Fibroblast of the aortic adventitia (primary cell): ENCODE data around the gene SPATA13. TPM values are rescaled to one million over a fixed set of nuclear protein-coding genes. Genes with fewer than 3 reads are reported as not detected.
"Not testable (repeated sequence)": the region's sequence is repeated elsewhere in the genome, so short reads cannot be mapped to it uniquely, and the experiment has no call there.

Experiments used
- DNase-seq: peaks from one replicate; pipeline ENCODE4 v3.0.0-alpha.2; 2010; ENCODE audit warnings: low read depth
- H3K4me3 ChIP-seq: 2 replicates; pipeline ENCODE4 v1.5.1; 2011; ENCODE audit warnings: low read depth, mild to moderate bottlenecking, control low read depth, low read length, moderate library complexity
- total RNA-seq: library from RNA; depleted of rRNA; stranded (reverse); fragments of >200 nt; gene quantifications from 2 replicates; pipeline ENCODE4 v1.2.3, GENCODE V29; 2012; ENCODE audit warnings: low replicate concordance
- TF ChIP-seq, protein P1 (sequence below): IDR thresholded peaks from 2 replicates; pipeline ENCODE4 v1.5.1; 2011; ENCODE audit warnings: mild to moderate bottlenecking, low read length, control low read depth, inconsistent platforms; ENCODE audit not compliant: insufficient read depth

SPATA13 gene
- total RNA-seq, 1 donor, result 12.2 TPM

DNA sequence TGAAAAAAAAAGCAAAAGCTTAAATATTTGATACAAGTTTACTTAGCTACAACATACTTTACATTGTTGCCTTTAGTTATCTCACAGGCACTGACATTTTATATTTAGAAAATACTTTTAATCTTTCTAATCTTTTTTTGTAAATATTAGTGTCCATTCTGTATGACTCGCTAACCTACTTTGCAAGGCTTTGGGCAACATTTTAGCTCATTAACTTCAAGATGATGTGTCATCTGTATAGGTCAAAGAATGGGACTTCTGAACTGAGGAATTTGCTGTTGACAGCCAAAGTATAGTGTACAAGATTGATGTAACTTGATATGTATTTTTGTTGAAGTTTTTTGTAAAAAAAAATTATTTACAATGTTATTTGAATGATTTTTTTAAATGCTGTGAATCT, 146.1 kb downstream of the SPATA13 start:
- no peak overlapping the region for H3K4me3 ChIP-seq
- peak; percentile 54 for DNase-seq
- TF ChIP-seq, protein P1, sequence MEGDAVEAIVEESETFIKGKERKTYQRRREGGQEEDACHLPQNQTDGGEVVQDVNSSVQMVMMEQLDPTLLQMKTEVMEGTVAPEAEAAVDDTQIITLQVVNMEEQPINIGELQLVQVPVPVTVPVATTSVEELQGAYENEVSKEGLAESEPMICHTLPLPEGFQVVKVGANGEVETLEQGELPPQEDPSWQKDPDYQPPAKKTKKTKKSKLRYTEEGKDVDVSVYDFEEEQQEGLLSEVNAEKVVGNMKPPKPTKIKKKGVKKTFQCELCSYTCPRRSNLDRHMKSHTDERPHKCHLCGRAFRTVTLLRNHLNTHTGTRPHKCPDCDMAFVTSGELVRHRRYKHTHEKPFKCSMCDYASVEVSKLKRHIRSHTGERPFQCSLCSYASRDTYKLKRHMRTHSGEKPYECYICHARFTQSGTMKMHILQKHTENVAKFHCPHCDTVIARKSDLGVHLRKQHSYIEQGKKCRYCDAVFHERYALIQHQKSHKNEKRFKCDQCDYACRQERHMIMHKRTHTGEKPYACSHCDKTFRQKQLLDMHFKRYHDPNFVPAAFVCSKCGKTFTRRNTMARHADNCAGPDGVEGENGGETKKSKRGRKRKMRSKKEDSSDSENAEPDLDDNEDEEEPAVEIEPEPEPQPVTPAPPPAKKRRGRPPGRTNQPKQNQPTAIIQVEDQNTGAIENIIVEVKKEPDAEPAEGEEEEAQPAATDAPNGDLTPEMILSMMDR, result no peak

- DNase-seq, result no peak
- H3K4me3 ChIP-seq, result no peak overlapping the region
- TF ChIP-seq, protein P1, result no peak
Observed at GRCh38 chr13:24307211-24308067, 146.9 kb downstream of the SPATA13 start.

GRCh38 chr13:24308068-24308445, 147.5 kb downstream of the SPATA13 start:
- no peak for DNase-seq
- TF ChIP-seq, protein P1, result no peak

DNA sequence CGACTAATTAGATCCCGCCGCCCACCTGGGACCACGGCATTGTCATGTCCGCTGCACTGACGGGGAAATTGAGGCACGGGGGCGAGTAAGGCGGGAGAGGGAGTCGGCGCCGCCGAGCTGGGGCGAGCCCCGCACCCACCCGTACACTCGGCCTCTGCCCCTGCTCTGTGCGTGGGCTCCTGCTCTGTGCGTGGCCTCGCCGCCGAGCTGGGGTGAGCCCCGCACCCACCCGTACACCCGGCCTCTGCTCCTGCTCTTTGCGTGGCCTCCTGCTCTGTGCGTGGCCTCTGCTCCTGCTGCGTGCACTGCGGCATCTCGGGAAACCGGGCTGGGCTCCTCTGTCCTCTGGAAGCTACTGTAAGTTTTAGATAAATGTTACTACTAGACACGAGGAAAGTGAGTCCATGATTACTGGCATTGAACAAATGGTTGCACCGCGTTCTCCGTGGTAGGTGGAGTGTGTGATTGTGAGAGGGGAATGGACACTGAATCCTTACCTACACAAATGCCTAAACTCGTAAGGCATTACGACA, 148.0 kb downstream of the SPATA13 start:
- no peak overlapping the region for H3K4me3 ChIP-seq
- TF ChIP-seq, protein P1, result no peak
- no peak for DNase-seq

More at GRCh38 chr13:24308068-24308445, 147.5 kb downstream of the SPATA13 start:
- H3K4me3 ChIP-seq, result no peak overlapping the region

DNA sequence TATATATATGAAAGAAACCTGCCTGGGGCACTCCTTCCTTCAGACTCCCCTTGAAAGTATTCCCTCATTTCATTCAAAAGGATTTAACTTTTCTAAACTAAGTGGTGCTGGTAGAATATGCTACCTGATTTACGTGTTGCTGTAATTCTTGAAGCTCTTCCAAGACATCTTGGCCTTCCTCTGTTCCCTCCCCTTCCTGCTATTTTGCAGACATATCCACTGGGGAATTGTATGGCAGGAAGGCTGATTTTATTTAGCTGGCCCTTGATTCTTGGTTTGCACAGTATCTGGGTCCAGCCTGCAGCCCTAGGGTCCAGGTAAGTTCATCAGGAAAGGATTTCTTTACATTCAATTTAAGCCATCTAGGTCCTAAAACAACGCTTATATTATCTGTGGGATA, 148.8 kb downstream of the SPATA13 start, which contains the start of gene C1QTNF9:
Gene C1QTNF9 (plus strand): TSS at position 281 of the 400 bp plus-strand sequence. CDS start 6,424 bp downstream, outside the sequence.
- DNase-seq, result peak; percentile 28
- not testable (repeated sequence) for H3K4me3 ChIP-seq

- TF ChIP-seq, protein P1, result peak; percentile 40
- DNase-seq, result peak; percentile 27
- H3K4me3 ChIP-seq, result no peak overlapping the region
Observed at GRCh38 chr13:24313439-24313838, 152.9 kb downstream of the SPATA13 start.

- not testable (repeated sequence) for DNase-seq, H3K4me3 ChIP-seq
Observed at GRCh38 chr13:24317835-24318234, 157.3 kb downstream of the SPATA13 start.

- H3K4me3 ChIP-seq, DNase-seq: not testable (repeated sequence)
Observed at GRCh38 chr13:24318878-24319277, 158.4 kb downstream of the SPATA13 start.

- DNase-seq, result not testable (repeated sequence)
Observed at GRCh38 chr13:24319641-24320040, 159.1 kb downstream of the SPATA13 start.

DNA sequence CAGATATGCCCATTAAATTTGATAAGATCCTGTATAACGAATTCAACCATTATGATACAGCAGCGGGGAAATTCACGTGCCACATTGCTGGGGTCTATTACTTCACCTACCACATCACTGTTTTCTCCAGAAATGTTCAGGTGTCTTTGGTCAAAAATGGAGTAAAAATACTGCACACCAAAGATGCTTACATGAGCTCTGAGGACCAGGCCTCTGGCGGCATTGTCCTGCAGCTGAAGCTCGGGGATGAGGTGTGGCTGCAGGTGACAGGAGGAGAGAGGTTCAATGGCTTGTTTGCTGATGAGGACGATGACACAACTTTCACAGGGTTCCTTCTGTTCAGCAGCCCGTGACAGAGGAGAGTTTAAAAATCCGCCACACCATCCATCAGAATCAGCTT, 160.9 kb downstream of the SPATA13 start:
- not testable (repeated sequence) for DNase-seq, H3K4me3 ChIP-seq

More at GRCh38 chr13:24319641-24320040, 159.1 kb downstream of the SPATA13 start:
- not testable (repeated sequence) for H3K4me3 ChIP-seq

GRCh38 chr13:24322470-24322869, 161.9 kb downstream of the SPATA13 start:
- not testable (repeated sequence) for H3K4me3 ChIP-seq, DNase-seq
